ENCODE data around the gene DHX35. TPM values are rescaled to one million over a fixed set of nuclear protein-coding genes. Genes with fewer than 3 reads are reported as not detected.

Gene DHX35
- total RNA-seq, 1 experiment from 2014 or later, result 12.1 TPM

DNA sequence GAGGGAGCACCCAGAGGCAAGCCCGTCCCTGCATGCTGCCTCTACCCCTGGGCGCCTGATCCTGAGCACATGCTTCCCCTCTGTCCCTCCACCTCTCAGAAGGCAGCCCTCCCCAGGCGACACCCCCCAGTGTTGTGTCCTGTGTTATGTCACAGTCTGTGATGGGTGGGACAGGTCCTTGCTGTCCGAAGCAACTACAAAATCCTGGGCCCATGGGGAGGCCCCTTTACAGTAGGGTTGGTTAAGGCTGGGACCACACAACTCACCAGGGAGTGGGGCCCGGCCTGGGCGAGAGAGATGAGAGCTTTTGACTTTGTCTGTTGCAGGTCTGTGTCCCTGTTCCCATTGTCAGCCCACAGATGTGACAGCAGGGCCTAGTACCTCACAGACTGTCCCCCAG lies 78.0 kb downstream of the DHX35 start:
- Histone ChIP-seq H4K20me1 (ENCODE audit: insufficient read depth) (no peaks in the 10 kb centered on the region), H3K4me2 (no peak overlapping the region), H3K4me3 (no peak overlapping the region), H3K79me2 (ENCODE audit: low read depth) (no peaks in the 10 kb centered on the region), H3K27me3 (ENCODE audit: insufficient read depth, low read depth) (no peaks in the 10 kb centered on the region), H3K36me3 (ENCODE audit: low read depth) (0 out of 2 replicates have a peak, but pooled peaks cover 3% of the 10 kb centered on the region), H3K27ac (no peak overlapping the region), H3K9me2 (ENCODE audit: insufficient read depth) (no peaks in the 10 kb centered on the region), H3K4me1 (replicated peaks; ENCODE audit: insufficient read depth) (no peaks in the 10 kb centered on the region), H3F3A (ENCODE audit: insufficient read depth, low read depth) (no peaks in the 10 kb centered on the region), H3K9me3 (ENCODE audit: insufficient read depth, low read depth) (no peaks in the 10 kb centered on the region), H2AFZ (no peak overlapping the region)
- DNase-seq, result no peak
- TF ChIP-seq EZH2 (IDR thresholded peaks at IDR 0.05; ENCODE audit: low read depth), result no peak
- TF ChIP-seq, protein P1, sequence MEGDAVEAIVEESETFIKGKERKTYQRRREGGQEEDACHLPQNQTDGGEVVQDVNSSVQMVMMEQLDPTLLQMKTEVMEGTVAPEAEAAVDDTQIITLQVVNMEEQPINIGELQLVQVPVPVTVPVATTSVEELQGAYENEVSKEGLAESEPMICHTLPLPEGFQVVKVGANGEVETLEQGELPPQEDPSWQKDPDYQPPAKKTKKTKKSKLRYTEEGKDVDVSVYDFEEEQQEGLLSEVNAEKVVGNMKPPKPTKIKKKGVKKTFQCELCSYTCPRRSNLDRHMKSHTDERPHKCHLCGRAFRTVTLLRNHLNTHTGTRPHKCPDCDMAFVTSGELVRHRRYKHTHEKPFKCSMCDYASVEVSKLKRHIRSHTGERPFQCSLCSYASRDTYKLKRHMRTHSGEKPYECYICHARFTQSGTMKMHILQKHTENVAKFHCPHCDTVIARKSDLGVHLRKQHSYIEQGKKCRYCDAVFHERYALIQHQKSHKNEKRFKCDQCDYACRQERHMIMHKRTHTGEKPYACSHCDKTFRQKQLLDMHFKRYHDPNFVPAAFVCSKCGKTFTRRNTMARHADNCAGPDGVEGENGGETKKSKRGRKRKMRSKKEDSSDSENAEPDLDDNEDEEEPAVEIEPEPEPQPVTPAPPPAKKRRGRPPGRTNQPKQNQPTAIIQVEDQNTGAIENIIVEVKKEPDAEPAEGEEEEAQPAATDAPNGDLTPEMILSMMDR (conservative IDR thresholded peaks at IDR 0.05), result no peak
- CTCF ChIA-PET, result interaction anchor here (1.7 kb wide), 1 partner anchor 10 kb away, joined by 5 read pairs; no protein-coding TSS in a partner anchor
- POLR2A ChIA-PET (ENCODE audit: unreplicated experiment), result no interaction called here
- BruUV-seq (replicated peaks), result no TSS peak
- intact Hi-C loops (cut with micrococcal nuclease; ENCODE audit: unreplicated experiment), result no loop called here

DNA sequence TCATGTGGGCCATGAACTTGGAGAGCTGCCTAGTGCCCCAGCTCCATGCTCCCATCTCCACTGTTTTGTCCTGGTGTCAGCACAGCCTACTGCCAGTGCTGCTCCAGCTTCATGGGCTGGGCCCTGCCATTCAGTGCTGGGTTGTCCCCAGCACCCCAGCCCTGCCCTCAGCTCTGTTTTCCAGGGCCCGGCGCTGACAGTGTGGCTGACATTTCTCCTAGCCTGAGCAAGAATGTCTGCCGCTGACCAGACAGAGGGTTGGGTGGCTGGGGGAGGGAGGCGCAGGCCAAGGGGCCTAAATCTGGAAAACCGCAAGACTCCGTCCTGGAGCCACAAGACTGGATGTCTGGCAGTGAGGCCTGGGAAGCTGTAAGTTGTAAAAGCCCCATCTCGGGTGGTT lies 78.9 kb downstream of the DHX35 start:
- H4K20me1 ChIP-seq (ENCODE audit: insufficient read depth), result no peaks in the 10 kb centered on the region
- H3K4me3 ChIP-seq, result no peak overlapping the region
- no peak overlapping the region for H3K4me2 ChIP-seq
- H3K4me1 ChIP-seq (replicated peaks; ENCODE audit: insufficient read depth), result no peaks in the 10 kb centered on the region
- H3K27me3 ChIP-seq (ENCODE audit: insufficient read depth, low read depth), result no peaks in the 10 kb centered on the region
- no peaks in the 10 kb centered on the region for H3F3A ChIP-seq (ENCODE audit: insufficient read depth, low read depth)
- H3K9me2 ChIP-seq (ENCODE audit: insufficient read depth), result no peaks in the 10 kb centered on the region
- intact Hi-C loops (cut with micrococcal nuclease; ENCODE audit: unreplicated experiment), result no loop called here
- H3K79me2 ChIP-seq (ENCODE audit: low read depth), result no peaks in the 10 kb centered on the region
- H3K9me3 ChIP-seq (ENCODE audit: insufficient read depth, low read depth), result no peaks in the 10 kb centered on the region
- no peak for TF ChIP-seq EZH2 (IDR thresholded peaks at IDR 0.05; ENCODE audit: low read depth)
- no peak overlapping the region for H3K27ac ChIP-seq
- no TSS peak for BruUV-seq (replicated peaks)
- 0 out of 2 replicates have a peak, but pooled peaks cover 3% of the 10 kb centered on the region for H3K36me3 ChIP-seq (ENCODE audit: low read depth)
- DNase-seq, result no peak
- ChIA-PET POLR2A (ENCODE audit: unreplicated experiment) (no interaction called here), CTCF (interaction anchor here (1.7 kb wide), 1 partner anchor 9 kb away, joined by 5 read pairs; no protein-coding TSS in a partner anchor)
- no peak overlapping the region for H2AFZ ChIP-seq

DNA sequence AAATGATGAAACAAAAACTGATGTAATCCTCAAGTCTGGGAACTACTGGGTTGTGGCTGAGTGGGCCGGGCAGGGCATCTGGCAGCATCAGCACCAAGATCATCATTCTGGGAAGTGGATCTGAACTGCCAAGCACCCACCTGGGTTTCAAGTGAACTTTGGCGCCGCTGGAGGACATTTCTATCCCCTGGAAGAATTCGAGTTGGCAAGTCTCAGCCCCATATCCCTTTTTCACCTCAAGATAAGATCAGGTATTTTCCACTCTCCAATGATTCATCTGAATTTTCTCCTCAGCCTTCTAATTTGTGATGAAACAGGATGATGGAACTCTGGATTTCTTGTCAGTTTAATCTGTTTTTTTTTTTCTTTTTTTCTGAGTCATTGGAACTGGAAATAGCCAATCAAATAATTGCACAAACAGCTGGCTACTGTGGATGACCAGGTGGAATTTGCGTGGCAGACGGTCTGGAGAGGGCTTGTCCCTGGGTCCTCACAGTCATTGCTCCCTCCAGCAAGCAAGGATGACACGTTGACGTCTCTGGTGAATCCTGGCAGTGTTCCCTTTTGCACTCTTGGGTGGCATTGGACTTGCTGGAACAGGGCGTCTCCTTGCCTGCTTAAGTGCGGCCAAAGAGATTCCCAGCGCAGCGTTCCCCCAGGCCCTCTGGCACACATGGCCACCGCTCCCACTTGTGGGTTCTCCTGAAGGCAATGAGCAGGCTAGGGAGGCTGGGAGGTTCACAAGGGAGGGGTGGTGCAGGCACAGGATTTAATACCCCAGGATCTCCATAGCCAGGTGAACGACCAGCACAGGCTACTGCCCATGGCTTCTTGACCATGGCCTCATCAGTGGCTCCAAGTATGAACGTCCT lies 80.4 kb downstream of the DHX35 start:
- no peak overlapping the region for H3K4me3 ChIP-seq
- H2AFZ ChIP-seq, result no peak overlapping the region
- no peak for TF ChIP-seq EZH2 (IDR thresholded peaks at IDR 0.05; ENCODE audit: low read depth)
- TF ChIP-seq, protein P1 (conservative IDR thresholded peaks at IDR 0.05), result no peak
- H3K79me2 ChIP-seq (ENCODE audit: low read depth), result no peaks in the 10 kb centered on the region
- DNase-seq, result peak in 1 of 2 experiments; percentile 38
- CTCF ChIA-PET, result no interaction called here
- no peaks in the 10 kb centered on the region for H3F3A ChIP-seq (ENCODE audit: insufficient read depth, low read depth)
- BruUV-seq (replicated peaks), result no TSS peak
- H3K9me3 ChIP-seq (ENCODE audit: insufficient read depth, low read depth), result no peaks in the 10 kb centered on the region
- H3K27ac ChIP-seq, result no peak overlapping the region
- H3K9me2 ChIP-seq (ENCODE audit: insufficient read depth), result no peaks in the 10 kb centered on the region
- no peak overlapping the region for H3K4me2 ChIP-seq
- H4K20me1 ChIP-seq (ENCODE audit: insufficient read depth), result no peaks in the 10 kb centered on the region
- H3K4me1 ChIP-seq (replicated peaks; ENCODE audit: insufficient read depth), result no peaks in the 10 kb centered on the region
- POLR2A ChIA-PET (ENCODE audit: unreplicated experiment), result no interaction called here
- 0 out of 2 replicates have a peak, but pooled peaks cover 3% of the 10 kb centered on the region for H3K36me3 ChIP-seq (ENCODE audit: low read depth)
- intact Hi-C loops (cut with micrococcal nuclease; ENCODE audit: unreplicated experiment), result no loop called here
- no peaks in the 10 kb centered on the region for H3K27me3 ChIP-seq (ENCODE audit: insufficient read depth, low read depth)
